NOMO-1 treated with dmso at 0.1 percent for 144 hours (cell line): ENCODE measurements around the gene DDIT4.

Source experiments
- DNase-seq: peaks from one replicate; lab custom pipeline; 2025; ENCODE audit not compliant: unreplicated experiment; lab: John Stamatoyannopoulos, UW

DDIT4 gene

GRCh38 chr10:72315611-72316385 lies 42.1 kb downstream of the DDIT4 start:
- DNase-seq = no peak

GRCh38 chr10:72316386-72316700 lies 42.6 kb downstream of the DDIT4 start:
- DNase-seq = no peak

- DNase-seq = no peak
Observed at GRCh38 chr10:72316748-72317435, 43.2 kb downstream of the DDIT4 start.

GRCh38 chr10:72318418-72319262 lies 44.9 kb downstream of the DDIT4 start:
- peak; percentile 26 for DNase-seq

GRCh38 chr10:72319416-72320254 lies 45.9 kb downstream of the DDIT4 start:
- DNase-seq = peak; percentile 87

- peak; percentile 91 for DNase-seq
Observed at GRCh38 chr10:72320676-72321247, 47.0 kb downstream of the DDIT4 start.

- no peak for DNase-seq
Observed at GRCh38 chr10:72321248-72322029, 47.7 kb downstream of the DDIT4 start.

GRCh38 chr10:72322030-72322279 lies 48.2 kb downstream of the DDIT4 start:
- no peak for DNase-seq

GRCh38 chr10:72322280-72323058 lies 48.7 kb downstream of the DDIT4 start:
- DNase-seq = no peak

- DNase-seq = no peak
Observed at GRCh38 chr10:72323108-72323749, 49.5 kb downstream of the DDIT4 start.

- no peak for DNase-seq
Observed at GRCh38 chr10:72323771-72324191, 50.1 kb downstream of the DDIT4 start.
